Adrenal gland (tissue), 5 donors: Measurements from ENCODE around the gene SLC3A2.

Experiments used
- POLR2A ChIP-seq, 2 donors: fragments of 450-650 bp; IDR thresholded peaks; one replicate each; pipeline ENCODE4 v1.6.1; 2017; ENCODE audit warnings: antibody characterized with exemption in 2 of 2, mild to moderate bottlenecking in 2 of 2, moderate library complexity in 1 of 2
- TF ChIP-seq, protein P1 (sequence below), 6 experiments: fragments of 450-650 bp in 4 of 6; fragments of 200-600 bp in 2 of 6; sonication (generic) in 1 of 6; IDR thresholded peaks; 1 replicate in 5 of 6; 2 replicates in 1 of 6; pipeline versions ENCODE4 v1.5.1 to v1.8.0; 2016 to 2021; ENCODE audit warnings: antibody characterized with exemption in 6 of 6, mild to moderate bottlenecking in 2 of 6, moderate library complexity in 1 of 6
- donor health status: DM: no; HTN: no; CAD: no.

DNA sequence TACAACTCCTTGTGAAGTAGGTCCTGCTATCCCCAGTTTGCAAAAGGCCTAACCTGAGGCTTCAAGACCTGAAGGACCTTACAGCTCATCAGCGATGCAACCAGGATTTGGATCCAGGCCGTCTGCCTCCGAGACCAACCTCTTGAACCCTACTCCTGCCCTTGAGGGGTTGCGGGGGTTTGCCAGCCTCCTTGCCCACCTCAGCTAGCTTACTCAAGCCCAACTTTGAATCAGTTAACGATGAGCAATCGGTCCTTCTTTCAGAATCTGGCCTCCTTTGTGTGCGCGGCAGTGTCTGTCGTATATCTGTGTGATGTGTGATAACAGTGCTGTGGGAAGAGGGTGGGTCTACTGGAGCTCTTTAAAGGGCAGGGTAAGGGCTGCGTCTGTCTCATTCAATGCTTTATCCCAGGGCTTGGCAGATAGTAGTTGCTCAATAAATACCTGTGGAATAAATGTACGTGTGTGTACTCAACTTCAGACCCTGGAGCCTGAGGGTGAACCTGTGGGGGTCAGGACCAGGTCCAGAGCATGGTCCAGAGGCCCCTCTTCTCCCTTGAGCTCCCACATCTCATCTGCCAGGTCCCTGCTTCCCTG, 37.3 kb downstream of the SLC3A2 start:
- TF ChIP-seq, protein P1, sequence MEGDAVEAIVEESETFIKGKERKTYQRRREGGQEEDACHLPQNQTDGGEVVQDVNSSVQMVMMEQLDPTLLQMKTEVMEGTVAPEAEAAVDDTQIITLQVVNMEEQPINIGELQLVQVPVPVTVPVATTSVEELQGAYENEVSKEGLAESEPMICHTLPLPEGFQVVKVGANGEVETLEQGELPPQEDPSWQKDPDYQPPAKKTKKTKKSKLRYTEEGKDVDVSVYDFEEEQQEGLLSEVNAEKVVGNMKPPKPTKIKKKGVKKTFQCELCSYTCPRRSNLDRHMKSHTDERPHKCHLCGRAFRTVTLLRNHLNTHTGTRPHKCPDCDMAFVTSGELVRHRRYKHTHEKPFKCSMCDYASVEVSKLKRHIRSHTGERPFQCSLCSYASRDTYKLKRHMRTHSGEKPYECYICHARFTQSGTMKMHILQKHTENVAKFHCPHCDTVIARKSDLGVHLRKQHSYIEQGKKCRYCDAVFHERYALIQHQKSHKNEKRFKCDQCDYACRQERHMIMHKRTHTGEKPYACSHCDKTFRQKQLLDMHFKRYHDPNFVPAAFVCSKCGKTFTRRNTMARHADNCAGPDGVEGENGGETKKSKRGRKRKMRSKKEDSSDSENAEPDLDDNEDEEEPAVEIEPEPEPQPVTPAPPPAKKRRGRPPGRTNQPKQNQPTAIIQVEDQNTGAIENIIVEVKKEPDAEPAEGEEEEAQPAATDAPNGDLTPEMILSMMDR (IDR thresholded peaks at IDR 0.05), result no peak
- no peak for TF ChIP-seq POLR2A (IDR thresholded peaks at IDR 0.05)
